ENCODE results near the gene HIVEP3.

- TF ChIP-seq CTCF (IDR thresholded peaks at IDR 0.05): no peak
- TF ChIP-seq POLR2AphosphoS5 (IDR thresholded peaks at IDR 0.05): no peak
- no peak for TF ChIP-seq POLR2A (IDR thresholded peaks at IDR 0.05)
- no peak for TF ChIP-seq EP300 (IDR thresholded peaks at IDR 0.05)
These were observed 437.5 kb downstream of the HIVEP3 start for GRCh38 chr1:41481109-41481775.
